ENCODE measurements around the gene FKBP2.

DNA sequence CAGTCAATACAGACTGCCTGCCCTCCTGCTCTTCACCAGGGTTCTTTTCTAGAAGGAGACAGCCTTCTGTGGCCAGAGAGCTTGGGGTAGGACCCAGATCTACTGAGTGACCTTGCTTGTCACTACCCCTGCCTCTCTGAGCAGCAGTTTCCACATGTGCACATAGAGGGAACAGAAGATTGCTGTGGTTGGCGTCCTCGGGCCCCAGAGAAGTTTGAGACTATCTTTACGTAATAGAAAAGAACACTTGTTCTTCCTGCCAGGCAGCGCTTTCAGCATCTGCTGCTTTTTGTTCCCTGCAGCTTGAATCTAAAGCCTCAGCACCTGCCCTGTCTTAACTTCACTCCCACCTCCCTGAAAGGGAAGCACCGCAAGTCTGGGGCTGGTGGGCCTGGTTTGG, 1.9 kb upstream of the FKBP2 start:
- no peak for TF ChIP-seq CTCF (IDR thresholded peaks at IDR 0.05; ENCODE audit: poor library complexity)
- TF ChIP-seq EZH2 (IDR thresholded peaks at IDR 0.05; ENCODE audit: borderline replicate concordance): no peak
- TF ChIP-seq EZH2phosphoT487 (IDR thresholded peaks at IDR 0.05; ENCODE audit: low read depth, severe bottlenecking, unreplicated experiment): no peak

Measured in hepatocyte (in vitro differentiated cells).